ENCODE results near the gene RMND1. TPM values are rescaled to one million over a fixed set of nuclear protein-coding genes. Genes with fewer than 3 reads are reported as not detected.

RMND1 gene
- total and polyA plus RNA-seq, 2 of the 13 experiments (the other 11 are each of a cell fraction or from before 2014, with no cell fraction given) = 34.0 to 72.5 TPM

DNA sequence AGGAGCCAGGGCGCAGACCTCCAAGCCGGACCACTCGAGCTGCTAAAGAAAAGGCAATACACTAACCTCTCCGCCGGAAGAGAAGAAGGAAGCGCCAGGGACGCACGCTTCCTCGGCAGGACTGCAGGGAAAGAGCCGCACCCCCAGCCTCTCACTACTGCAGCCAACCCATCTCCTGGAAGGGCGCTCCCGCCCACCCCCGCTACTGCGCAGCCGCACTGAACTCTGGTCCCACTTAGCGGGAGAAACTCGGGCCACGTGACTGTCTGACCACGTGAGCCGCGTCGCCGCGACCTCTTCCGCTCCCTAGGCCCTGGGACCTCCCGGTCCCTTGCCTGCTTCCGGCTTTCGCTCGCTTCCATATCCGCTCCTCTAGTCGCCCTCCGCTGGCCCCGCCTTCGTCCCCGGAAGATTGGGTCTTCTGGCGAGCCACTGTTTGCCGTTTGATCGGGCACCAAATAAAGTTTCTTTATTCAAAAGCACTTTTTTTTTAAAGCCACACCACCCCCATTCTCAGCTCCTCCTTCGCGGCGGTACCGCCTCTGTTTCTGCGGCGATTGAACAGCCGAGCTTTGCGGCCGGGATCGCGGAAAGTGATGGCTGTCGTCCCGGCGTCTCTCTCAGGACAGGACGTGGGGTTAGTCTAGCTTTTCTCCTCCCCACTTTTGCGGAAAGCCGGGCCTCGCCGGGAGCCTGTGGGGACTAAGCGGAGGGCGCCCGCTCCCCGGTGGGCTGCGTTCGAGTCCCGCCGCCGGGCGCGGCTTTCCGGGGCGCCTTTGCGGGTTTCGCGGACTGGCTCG lies at the start of gene RMND1 (continued):
- TF ChIP-seq ZNF34 (CRISPR knock-in tag; IDR thresholded peaks at IDR 0.05; ENCODE audit: borderline replicate concordance) = 0 out of 2 replicates have a peak, but pooled peaks have one; percentile 86
- TF ChIP-seq, protein P1, sequence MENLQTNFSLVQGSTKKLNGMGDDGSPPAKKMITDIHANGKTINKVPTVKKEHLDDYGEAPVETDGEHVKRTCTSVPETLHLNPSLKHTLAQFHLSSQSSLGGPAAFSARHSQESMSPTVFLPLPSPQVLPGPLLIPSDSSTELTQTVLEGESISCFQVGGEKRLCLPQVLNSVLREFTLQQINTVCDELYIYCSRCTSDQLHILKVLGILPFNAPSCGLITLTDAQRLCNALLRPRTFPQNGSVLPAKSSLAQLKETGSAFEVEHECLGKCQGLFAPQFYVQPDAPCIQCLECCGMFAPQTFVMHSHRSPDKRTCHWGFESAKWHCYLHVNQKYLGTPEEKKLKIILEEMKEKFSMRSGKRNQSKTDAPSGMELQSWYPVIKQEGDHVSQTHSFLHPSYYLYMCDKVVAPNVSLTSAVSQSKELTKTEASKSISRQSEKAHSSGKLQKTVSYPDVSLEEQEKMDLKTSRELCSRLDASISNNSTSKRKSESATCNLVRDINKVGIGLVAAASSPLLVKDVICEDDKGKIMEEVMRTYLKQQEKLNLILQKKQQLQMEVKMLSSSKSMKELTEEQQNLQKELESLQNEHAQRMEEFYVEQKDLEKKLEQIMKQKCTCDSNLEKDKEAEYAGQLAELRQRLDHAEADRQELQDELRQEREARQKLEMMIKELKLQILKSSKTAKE (CRISPR knock-in tag; IDR thresholded peaks at IDR 0.05; ENCODE audit: borderline replicate concordance) = peak; percentile 48; the same call in 1 of the 2 replicates
- TF ChIP-seq, protein P2, sequence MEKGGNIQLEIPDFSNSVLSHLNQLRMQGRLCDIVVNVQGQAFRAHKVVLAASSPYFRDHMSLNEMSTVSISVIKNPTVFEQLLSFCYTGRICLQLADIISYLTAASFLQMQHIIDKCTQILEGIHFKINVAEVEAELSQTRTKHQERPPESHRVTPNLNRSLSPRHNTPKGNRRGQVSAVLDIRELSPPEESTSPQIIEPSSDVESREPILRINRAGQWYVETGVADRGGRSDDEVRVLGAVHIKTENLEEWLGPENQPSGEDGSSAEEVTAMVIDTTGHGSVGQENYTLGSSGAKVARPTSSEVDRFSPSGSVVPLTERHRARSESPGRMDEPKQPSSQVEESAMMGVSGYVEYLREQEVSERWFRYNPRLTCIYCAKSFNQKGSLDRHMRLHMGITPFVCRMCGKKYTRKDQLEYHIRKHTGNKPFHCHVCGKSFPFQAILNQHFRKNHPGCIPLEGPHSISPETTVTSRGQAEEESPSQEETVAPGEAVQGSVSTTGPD (CRISPR knock-in tag; IDR thresholded peaks at IDR 0.05) = peak; percentile 70; the same call in 1 of the 2 replicates
- peak; percentile 95 for TF ChIP-seq MIXL1 (CRISPR knock-in tag; IDR thresholded peaks at IDR 0.05)
- no peak; the same call in 1 of the 2 replicates for TF ChIP-seq TBX3 (IDR thresholded peaks at IDR 0.05; ENCODE audit: borderline replicate concordance)
- peak; percentile 91; the same call in 1 of the 2 replicates for TF ChIP-seq SNAPC2 (CRISPR knock-in tag; IDR thresholded peaks at IDR 0.05)
- TF ChIP-seq ZMYM2 (CRISPR knock-in tag; IDR thresholded peaks at IDR 0.05) = peak; percentile 82; the same call in 1 of the 2 replicates
- TF ChIP-seq, protein P3, sequence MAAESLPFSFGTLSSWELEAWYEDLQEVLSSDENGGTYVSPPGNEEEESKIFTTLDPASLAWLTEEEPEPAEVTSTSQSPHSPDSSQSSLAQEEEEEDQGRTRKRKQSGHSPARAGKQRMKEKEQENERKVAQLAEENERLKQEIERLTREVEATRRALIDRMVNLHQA (CRISPR knock-in tag; IDR thresholded peaks at IDR 0.05) = no peak
- TF ChIP-seq ZNF761 (CRISPR knock-in tag; conservative IDR thresholded peaks at IDR 0.05) = peak; percentile 72; the same call in 1 of the 2 replicates
- TF ChIP-seq ZNF549 (CRISPR knock-in tag; IDR thresholded peaks at IDR 0.05) = no peak
- TF ChIP-seq, protein P4, sequence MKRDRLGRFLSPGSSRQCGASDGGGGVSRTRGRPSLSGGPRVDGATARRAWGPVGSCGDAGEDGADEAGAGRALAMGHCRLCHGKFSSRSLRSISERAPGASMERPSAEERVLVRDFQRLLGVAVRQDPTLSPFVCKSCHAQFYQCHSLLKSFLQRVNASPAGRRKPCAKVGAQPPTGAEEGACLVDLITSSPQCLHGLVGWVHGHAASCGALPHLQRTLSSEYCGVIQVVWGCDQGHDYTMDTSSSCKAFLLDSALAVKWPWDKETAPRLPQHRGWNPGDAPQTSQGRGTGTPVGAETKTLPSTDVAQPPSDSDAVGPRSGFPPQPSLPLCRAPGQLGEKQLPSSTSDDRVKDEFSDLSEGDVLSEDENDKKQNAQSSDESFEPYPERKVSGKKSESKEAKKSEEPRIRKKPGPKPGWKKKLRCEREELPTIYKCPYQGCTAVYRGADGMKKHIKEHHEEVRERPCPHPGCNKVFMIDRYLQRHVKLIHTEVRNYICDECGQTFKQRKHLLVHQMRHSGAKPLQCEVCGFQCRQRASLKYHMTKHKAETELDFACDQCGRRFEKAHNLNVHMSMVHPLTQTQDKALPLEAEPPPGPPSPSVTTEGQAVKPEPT (CRISPR knock-in tag; IDR thresholded peaks at IDR 0.05; ENCODE audit: low read depth) = peak; percentile 89; the same call in 1 of the 2 replicates
- no peak for TF ChIP-seq NFRKB (IDR thresholded peaks at IDR 0.05)
- TF ChIP-seq KDM2A (CRISPR knock-in tag; IDR thresholded peaks at IDR 0.05; ENCODE audit: borderline replicate concordance, low read depth) = peak; percentile 97
- TF ChIP-seq ZFAT (CRISPR knock-in tag; conservative IDR thresholded peaks at IDR 0.05) = peak; percentile 91
- TF ChIP-seq, protein P5, sequence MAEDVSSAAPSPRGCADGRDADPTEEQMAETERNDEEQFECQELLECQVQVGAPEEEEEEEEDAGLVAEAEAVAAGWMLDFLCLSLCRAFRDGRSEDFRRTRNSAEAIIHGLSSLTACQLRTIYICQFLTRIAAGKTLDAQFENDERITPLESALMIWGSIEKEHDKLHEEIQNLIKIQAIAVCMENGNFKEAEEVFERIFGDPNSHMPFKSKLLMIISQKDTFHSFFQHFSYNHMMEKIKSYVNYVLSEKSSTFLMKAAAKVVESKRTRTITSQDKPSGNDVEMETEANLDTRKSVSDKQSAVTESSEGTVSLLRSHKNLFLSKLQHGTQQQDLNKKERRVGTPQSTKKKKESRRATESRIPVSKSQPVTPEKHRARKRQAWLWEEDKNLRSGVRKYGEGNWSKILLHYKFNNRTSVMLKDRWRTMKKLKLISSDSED (CRISPR knock-in tag; IDR thresholded peaks at IDR 0.05) = no peak
- TF ChIP-seq ZFP82 (CRISPR knock-in tag; IDR thresholded peaks at IDR 0.05; ENCODE audit: borderline replicate concordance) = peak; percentile 85; the same call in 1 of the 2 replicates

All from HepG2 (cell line).